Activated CD8-positive, alpha-beta T cell treated with anti-CD3 and anti-CD28 coated beads for 36 hours (primary cell): ENCODE measurements around the gene LRP3. TPM values are rescaled to one million over a fixed set of nuclear protein-coding genes. Genes with fewer than 3 reads are reported as not detected.

Experiments
- ATAC-seq: fragments of 200-7000 bp; cut with Tn5 transposase; one replicate; pipeline ENCODE4 v1.10.0; 2021; ENCODE audit warnings: mild to moderate bottlenecking, moderate library complexity
- CTCF ChIA-PET: fragments of 350-600 bp; sonication (Branson Sonifier 250); formaldehyde crosslinking; loops from one replicate; lab custom pipeline; 2021; ENCODE audit warnings: antibody characterized with exemption; lab: Charles Lee
- POLR2A ChIA-PET: fragments of 350-600 bp; sonication (Branson Sonifier 250); formaldehyde crosslinking; loops from one replicate; lab custom pipeline; 2021; ENCODE audit warnings: antibody characterized with exemption; lab: Charles Lee
- DNase-seq: peaks from one replicate; pipeline ENCODE4 v3.0.0-alpha.2; 2020
- H3K27ac Mint-ChIP-seq: one replicate; pipeline ENCODE4 v1.8.0; 2021; ENCODE audit warnings: mild to moderate bottlenecking, mixed read lengths
- H3K27me3 Mint-ChIP-seq: one replicate; pipeline ENCODE4 v1.8.0; 2021; ENCODE audit warnings: mixed read lengths
- H3K36me3 Mint-ChIP-seq: one replicate; pipeline ENCODE4 v1.8.0; 2021; ENCODE audit warnings: low read depth, mixed read lengths
- H3K4me1 Mint-ChIP-seq: one replicate; pipeline ENCODE4 v1.8.0; 2021; ENCODE audit warnings: low read depth, mixed read lengths
- H3K4me3 Mint-ChIP-seq: one replicate; pipeline ENCODE4 v1.8.0; 2021; ENCODE audit warnings: mild to moderate bottlenecking, moderate library complexity, mixed read lengths
- H3K9me3 Mint-ChIP-seq: one replicate; pipeline ENCODE4 v1.8.0; 2021; ENCODE audit warnings: mixed read lengths
- CTCF ChIP-seq: fragments of 200-600 bp; IDR thresholded peaks from one replicate; pipeline ENCODE4 v1.8.0; 2022; ENCODE audit warnings: antibody characterized with exemption, mild to moderate bottlenecking
- intact Hi-C: fragments of 100-400 bp; cut with micrococcal nuclease; formaldehyde crosslinking; loops from one replicate; pipeline ENCODE4 v1.10.0; 2022
- total RNA-seq, 2 experiments: library from RNA; stranded (reverse); gene quantifications; one replicate each; pipeline ENCODE4 v1.2.3, GENCODE V29; 2021

LRP3 gene
- total RNA-seq, 2 experiments from 2014 or later = 0.27 to 0.31 TPM

DNA sequence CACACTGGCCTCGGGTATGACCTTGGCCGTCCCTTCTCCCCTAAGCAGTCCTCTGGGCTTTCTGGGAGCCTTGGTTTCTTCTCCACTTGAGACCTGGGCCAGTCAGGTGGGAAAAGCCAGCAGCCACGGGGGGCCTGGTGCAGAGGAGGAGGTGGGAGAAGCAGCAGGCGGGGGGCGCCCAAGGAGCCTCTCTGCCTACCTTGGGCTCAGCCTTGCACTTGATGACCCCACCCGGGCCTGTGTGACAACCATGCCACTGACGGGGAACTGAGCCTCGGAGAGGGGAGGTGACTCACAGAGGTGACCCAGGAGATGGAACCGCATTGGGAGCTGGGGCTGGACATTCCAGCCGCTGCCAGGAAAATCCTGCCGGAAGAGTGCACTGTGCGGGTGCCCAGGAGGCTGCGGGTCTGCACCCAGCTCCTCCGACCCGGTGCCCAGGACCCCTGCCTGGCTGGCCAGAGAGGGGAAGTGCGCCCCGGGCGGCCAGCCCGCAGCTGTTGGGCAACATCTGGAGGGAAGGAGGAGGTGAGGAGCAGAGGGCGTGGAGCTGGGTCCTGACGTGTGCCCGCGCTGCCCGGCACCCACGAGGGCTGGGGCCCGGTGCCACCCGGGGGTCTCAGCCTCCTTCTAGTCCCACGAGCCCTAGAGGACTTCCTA is 55.0 kb downstream of the LRP3 start:
- peaks cover 9% of the 10 kb centered on the region for H3K9me3 Mint-ChIP-seq
- no peaks in the 10 kb centered on the region for H3K4me1 Mint-ChIP-seq
- ATAC-seq (peak; percentile 69), DNase-seq (peak; percentile 46)
- CTCF ChIA-PET = no interaction called here
- H3K27ac Mint-ChIP-seq = no peak overlapping the region
- no peaks in the 10 kb centered on the region for H3K27me3 Mint-ChIP-seq
- H3K4me3 Mint-ChIP-seq = no peak overlapping the region
- no peak for TF ChIP-seq CTCF
- POLR2A ChIA-PET = no interaction called here
- intact Hi-C loops = no loop called here
- no peaks in the 10 kb centered on the region for H3K36me3 Mint-ChIP-seq

GRCh38 chr19:33249740-33250366 is 55.7 kb downstream of the LRP3 start:
- no peak for ATAC-seq
- no peaks in the 10 kb centered on the region for H3K27me3 Mint-ChIP-seq
- H3K36me3 Mint-ChIP-seq = no peaks in the 10 kb centered on the region
- DNase-seq = no peak
- no peak overlapping the region for H3K4me3 Mint-ChIP-seq
- POLR2A ChIA-PET = no interaction called here
- intact Hi-C loops = no loop called here
- CTCF ChIA-PET = no interaction called here
- no peaks in the 10 kb centered on the region for H3K4me1 Mint-ChIP-seq
- no peak for TF ChIP-seq CTCF
- no peak overlapping the region for H3K27ac Mint-ChIP-seq
- peaks cover 8% of the 10 kb centered on the region for H3K9me3 Mint-ChIP-seq

DNA sequence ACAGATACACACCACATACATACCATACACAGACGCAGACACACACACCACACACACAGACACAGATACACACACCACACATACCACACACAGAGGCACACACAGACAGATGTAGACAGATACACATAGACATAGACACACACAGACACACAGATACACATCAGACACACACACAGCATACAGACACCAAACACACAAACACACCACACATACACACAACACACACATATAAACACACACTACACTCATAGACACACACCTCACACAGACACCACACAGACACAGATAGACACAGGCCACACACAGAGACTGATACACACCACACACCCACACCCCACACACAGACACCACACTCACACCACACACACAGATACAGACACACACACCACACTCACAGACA is 56.4 kb downstream of the LRP3 start:
- Mint-ChIP-seq H3K27ac (no peak overlapping the region), H3K4me3 (no peak overlapping the region), H3K27me3 (no peaks in the 10 kb centered on the region), H3K36me3 (no peaks in the 10 kb centered on the region), H3K4me1 (no peaks in the 10 kb centered on the region), H3K9me3 (peaks cover 5% of the 10 kb centered on the region)
- CTCF ChIA-PET = no interaction called here
- TF ChIP-seq CTCF = no peak
- DNase-seq (no peak), ATAC-seq (no peak)
- intact Hi-C loops = no loop called here
- POLR2A ChIA-PET = no interaction called here

DNA sequence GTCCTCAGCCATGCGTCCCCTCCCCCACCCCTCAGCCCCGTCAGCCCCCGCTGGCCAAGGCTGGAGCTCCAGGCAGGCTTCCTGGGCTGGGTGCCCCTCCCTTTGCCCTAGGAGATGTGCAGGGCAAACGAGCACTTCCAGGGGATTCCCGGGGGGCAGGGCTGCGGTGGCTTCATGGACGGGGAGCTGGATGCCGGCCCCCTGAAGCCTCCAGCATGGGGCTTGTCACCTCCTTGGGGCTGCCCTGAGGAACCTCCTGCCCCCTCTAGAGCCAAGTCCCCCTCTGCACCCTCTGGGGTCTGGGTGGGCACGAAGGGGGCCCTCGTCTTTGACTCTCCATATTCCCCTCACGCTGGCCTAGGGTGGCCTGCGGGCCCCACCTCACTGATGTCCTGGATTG is 56.9 kb downstream of the LRP3 start:
- peaks cover 1% of the 10 kb centered on the region for H3K9me3 Mint-ChIP-seq

More for the DNA sequence above, 56.9 kb downstream of the LRP3 start:
- POLR2A ChIA-PET = no interaction called here
- H3K27me3 Mint-ChIP-seq = no peaks in the 10 kb centered on the region
- TF ChIP-seq CTCF = no peak
- no peak overlapping the region for H3K27ac Mint-ChIP-seq
- intact Hi-C loops = no loop called here
- no peak for ATAC-seq
- no peaks in the 10 kb centered on the region for H3K4me1 Mint-ChIP-seq
- no peak overlapping the region for H3K4me3 Mint-ChIP-seq
- DNase-seq = no peak
- no peaks in the 10 kb centered on the region for H3K36me3 Mint-ChIP-seq
- CTCF ChIA-PET = no interaction called here
